Stimulated activated CD8-positive, alpha-beta memory T cell treated with anti-CD3 and anti-CD28 coated beads, Interleukin-7, amount 100 ng/mL, for 4 hours (primary cell): ENCODE results near the gene NDUFS1.
"Not testable (repeated sequence)": the region's sequence is repeated elsewhere in the genome, so short reads cannot be mapped to it uniquely, and the experiment has no call there.

Experiments used
- DNase-seq, 2 donors: peaks; one replicate each; pipeline ENCODE4 v3.0.0-alpha.2; 2020; ENCODE audit warnings: low read depth in 2 of 2

Gene NDUFS1

DNA sequence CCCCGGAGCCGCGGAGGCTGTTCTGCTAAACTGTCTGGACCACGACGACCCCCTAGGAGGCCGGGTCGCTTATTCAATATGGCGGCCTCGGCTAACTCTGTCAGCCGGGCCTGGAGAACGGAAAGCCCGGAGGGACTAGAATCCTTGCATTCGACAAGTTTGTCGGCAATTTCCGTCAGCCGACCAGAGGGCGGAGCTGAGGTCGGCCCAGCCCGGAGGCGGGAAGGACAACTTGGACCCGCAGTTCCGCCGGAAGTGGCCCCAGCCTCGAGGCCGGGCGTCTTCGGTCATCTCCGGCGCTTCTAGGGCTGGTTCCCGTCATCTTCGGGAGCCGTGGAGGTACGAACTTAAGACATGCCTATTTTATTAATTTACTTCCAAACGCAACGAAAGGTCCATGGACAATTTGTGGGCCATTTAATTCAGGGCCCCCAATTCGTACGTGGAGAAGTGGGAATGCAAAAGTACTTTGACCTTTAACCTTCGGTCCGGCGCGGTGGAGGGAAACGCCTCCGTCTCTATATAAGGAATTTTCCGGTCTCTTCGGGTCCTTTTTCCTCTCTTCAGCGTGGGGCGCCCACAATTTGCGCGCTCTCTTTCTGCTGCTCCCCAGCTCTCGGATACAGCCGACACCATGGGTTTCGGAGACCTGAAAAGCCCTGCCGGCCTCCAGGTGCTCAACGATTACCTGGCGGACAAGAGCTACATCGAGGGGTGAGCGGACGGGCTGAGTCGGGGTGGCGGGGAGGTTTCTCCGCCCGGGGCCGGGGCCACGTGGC, at the start of gene NDUFS1, which contains the start of gene EEF1B2:
NDUFS1 (minus strand) TSS at position 99 of the 779 bp plus-strand sequence. CDS start 5,766 bp downstream, outside the sequence.
EEF1B2 (plus strand) TSS at position 550 of the 779 bp plus-strand sequence; CDS start at position 635, 85 bp downstream.
- DNase-seq = peak; percentile 95 to 97

DNA sequence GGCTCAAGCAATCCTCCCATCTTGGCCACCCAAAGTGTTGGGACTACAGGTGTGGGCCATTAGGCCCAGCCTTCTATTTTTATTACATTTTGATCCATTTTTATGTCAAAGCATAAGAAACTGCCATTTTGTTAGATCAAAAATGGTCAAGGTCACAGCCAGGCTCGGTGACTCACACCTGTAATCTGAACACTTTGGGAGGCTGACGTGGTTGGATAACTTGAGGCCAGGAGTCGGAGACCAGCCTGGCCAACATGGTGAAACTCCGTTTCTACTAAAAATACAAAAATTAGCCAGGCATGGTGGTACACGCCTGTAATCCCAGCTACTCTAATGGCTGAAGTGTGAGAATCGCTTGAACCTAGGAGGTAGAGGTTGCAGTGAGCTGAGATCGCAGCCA, 49.7 kb upstream of the NDUFS1 start:
- no peak for DNase-seq

DNA sequence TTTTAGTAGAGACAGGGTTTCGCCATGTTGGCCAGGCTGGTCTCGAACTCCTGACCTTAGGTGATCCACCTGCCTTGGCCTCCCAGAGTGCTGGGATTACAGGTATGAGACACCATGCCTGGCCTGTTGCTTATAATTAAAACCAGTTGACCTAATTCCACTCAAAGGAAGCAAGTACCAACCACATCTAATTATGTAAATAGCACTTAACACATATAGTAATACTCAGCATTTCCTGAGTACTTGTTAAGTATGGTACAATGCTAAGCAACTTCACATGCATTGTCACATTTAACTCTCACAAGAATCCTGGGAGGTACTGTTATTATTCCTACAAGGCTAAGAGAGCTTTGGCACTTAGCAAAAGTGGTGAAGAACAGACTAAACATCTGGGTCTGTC, 48.1 kb upstream of the NDUFS1 start:
- not testable (repeated sequence) for DNase-seq

DNA sequence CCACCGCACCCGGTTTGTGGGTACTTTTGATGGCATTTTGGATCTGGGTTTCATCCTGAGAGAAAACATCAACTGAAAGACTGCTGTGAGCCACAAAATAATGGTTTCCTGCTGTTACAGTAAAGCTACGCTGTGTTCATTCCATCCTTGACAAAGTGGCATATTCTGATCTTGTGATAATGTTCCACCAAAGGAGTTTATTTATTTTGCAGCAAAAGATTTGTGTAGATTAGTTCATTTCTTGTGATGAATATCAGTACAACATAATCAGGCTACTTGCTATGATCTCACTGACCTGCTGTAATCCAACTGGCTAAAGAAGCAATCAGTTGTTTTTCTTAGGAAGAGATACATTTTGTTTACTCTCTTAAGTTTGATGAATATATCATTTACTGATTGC, 45.5 kb upstream of the NDUFS1 start:
- no peak for DNase-seq

DNA sequence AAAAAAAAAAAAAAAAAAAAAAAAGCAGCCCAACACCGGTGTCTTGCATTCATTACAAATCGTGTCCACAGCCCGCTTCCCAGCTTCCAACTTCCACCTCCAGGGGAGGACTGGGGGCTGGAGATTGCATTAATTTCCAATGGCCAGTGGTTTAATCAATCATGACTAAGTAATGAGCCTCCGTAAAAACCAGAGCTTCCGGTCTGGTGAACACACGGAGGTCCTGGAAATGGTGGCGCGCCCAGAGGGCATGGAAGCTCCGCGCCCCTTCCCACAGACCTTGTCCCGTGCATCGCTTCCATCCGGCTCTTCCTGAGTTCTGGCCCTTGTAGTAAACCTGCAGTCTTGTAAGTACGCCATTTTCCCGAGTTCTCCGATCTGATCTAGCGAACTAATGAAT, 44.1 kb upstream of the NDUFS1 start:
- DNase-seq = no peak

DNA sequence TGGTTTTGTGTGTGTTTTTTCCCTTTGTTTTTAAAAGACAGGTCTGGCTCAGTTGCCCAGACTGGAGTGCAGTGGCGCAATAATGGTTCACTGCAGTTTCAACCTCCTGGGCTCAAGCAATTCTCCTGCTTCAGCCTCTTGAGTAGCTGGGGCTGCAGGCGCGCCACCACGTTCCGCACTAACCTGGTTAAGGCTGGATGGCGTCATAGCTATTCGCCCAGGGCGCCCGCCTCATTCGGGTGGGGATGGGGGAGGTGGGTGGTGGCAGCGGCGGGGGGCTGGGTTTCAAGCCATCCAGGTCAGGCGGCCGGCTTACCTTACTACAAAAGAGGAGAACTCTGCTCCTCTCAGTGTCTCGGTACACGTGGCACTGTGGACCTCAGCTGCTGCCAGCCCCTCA, 43.2 kb upstream of the NDUFS1 start:
- no peak for DNase-seq

DNA sequence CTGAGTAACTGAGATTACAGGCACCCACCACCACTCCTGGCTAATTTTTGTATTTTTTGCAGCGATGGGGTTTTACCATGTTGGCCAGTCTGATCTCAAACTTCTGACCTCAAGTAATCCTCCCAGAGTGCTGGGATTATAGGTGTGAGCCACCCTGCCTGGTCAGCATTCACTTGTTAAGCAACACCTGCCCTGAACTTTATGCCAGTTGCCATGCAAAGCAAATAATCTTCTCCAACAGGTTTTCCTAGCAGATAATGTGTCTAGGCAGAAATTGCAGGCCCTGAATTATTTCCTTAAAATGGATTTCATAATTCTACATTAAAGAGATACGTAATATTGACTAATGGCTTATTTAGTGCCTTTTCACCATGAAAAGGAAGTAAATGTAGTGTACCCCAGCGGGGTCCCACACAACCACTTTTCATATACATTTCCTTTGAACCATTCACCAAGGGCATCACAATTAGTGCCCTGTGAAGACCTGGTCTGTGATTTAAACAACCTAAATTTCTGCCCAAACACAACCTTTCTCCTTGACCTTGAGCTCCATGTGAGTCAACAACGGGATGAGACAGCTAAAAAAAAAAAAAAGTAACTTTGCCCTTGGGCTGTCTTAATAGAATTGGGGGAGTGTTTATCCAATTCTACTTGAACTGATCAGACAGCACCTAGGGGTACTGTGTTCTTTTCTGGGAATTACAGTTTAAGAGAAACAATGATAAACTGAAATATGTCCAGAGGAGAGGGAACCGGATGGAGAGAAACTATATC, 42.0 kb upstream of the NDUFS1 start:
- no peak for DNase-seq

DNA sequence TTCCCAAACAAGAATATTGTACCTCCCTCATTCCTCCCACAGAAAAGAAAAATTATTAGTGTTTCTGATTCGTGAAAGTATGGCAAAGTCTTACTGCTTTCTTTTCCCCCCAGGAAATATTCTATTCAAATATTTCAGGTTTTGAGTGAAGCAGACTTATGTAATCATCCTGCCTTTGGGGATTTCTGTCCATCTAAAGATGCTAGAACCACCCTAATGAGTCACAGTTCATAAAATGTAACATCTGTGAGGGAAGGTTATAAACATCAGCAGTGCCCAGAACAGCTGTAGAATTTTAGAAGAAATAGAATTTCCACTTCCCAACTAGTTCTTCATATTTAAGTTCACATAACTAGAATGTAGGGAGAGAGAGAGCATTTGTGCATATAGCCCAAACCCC, 39.4 kb upstream of the NDUFS1 start:
- DNase-seq = no peak

DNA sequence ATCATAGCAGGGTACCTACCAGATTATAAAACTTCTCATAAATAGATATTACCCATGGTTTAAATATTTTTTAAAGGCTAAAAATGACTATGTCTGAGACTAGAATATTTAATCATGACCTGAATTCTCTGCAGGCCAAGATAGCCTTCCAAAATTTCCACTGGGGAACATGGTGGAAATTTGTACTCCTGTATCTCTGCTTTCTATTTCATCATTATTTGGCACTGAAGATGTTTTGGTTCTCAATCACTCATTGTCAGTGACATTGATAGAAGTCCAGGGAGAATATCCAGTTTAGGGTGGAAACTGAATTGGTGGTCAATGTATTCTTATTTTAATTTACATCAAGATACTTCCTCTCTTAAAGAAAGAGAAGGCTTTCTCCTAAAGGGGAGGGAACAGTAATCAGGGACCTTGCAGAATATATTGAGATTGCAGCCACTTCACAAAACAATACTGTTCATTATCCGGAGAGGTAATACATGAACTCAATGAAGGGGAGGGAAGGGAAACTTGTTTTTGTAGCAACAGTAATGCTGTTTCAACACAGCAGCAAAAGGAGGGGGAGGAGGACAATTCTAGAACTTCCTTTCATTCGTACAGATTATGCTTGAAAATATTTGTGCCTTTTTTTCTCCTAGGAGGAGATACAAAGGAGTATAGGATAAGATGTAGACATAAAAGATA, 34.6 kb upstream of the NDUFS1 start:
- DNase-seq = no peak

DNA sequence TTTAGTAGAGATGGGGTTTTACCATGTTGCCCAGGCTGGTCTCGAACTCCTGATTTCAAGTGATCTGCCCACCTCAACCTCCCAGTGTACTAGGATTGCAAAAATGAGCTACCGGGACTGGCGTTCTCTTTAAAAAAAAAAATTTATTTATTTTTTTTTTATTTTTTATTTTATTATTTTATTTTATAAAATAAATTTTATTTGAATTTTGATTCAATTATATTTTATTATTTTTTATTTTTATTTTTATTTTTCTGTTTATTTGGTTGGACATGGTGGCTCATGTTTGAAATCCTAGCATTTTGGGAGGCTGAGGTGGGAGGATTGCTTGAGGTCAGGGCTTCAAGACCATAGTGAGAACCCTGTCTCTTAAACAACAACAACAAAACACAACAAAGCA, 32.9 kb upstream of the NDUFS1 start:
- no peak for DNase-seq

DNA sequence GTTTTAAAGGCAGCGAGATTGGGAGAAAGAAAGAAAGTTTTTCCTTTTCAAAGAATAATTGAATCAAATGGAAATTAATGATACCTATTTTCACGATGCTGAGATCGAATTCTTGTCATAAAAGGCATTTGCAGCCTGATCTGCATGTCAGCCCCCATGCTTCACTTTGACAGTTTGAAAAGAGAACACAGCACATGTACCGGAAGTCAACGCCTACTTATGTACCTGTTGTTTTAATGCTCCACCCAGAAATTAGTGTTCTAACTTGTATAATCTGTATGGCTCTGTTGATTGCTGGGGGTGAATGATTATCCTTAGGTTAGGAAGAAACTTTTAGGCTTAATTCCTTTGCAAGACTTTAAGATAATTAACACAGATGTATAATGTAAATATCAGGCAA, 31.4 kb upstream of the NDUFS1 start:
- no peak for DNase-seq

DNA sequence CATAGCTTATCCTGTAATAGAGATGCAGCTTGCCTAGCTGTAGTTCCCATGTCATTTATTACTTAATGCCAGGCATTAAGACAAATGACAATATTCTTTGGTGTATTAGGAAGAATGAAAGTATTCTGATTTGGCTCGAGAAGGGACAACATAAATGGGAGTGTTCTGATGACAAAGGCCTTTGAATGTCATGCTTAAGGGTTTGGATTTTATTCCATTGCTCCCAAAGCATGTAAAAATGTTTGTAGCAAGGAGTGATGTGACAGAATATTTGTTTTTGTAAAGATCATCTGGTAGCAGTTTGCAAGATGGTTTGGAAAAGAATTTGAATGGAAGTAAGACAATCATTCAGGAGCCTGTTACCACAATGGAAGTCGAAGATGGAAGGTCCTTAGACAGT, 30.9 kb upstream of the NDUFS1 start:
- no peak for DNase-seq

DNA sequence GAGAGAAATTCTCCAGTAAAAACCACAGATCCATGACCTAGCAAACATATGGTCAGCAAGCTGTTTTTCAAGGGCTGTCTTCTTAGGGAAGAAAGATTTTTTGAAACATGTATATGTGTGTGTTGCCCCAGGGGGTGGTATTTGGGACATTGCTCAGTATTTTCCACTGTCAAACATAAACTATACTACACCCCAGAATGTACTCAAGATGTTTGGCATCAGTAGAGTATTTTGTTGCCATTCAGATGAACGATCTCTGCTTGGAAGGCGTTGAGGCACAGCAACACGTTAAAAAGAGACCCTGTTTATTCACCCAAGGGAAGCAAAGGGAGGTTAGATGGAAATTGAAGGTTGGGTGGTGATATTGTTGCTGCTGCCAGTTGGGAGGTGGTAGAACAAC, 30.4 kb upstream of the NDUFS1 start:
- no peak for DNase-seq

DNA sequence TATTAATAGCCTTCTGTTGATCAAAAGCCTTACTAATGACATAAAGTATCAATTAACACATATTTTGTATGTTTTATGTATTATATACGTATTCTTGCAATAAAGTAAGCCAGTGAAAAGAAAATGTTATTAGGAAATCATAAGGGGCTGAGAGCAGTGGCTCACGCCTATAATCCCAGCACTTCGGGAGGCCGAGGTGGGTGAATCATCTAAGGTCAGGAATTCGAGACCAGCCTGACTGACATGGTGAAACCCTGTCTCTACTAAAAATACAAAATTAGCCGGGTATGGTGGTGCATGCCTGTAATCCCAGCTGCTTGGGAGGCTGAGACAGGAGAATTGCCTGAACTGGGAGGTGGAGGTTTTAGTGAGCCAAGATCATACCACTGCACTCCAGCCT, 22.3 kb upstream of the NDUFS1 start:
- DNase-seq = not testable (repeated sequence)

DNA sequence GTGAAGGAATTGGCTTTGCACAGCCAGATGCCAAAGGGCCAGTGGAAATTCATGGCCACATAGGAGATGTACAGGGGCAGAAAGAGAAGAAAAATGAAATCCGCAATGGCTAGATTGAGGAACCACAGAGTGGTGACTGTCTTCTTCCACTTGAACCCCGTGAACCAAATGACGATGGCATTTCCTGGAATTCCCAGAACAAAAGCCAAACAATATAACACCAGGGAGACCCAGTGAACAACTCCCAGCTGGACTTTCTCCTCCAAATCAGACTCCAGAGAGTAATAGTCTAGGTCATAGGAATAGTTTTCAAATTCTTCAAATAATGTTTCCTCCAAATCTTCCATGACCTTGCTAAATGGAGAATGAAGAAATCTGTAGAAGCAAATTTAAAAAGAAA, 17.7 kb upstream of the NDUFS1 start:
- no peak for DNase-seq

DNA sequence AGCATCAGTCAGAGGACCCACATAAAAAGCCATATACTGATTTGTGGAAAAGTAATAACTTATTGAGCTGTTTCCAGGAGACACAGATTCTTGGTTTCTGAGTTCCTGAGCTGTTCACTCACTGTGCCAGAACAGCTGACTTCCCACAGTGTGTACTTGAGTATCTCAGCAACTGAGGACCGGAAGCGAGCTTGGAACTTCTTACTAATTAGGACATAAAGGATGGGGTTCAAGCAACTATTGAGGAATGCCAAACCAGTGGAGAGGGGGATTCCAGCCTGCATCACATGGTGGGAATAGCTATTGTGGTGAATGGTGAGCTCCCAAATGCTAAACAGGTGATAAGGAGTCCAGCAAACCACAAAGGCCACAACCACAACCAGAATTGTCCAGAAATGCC, 16.9 kb upstream of the NDUFS1 start:
- DNase-seq = no peak

DNA sequence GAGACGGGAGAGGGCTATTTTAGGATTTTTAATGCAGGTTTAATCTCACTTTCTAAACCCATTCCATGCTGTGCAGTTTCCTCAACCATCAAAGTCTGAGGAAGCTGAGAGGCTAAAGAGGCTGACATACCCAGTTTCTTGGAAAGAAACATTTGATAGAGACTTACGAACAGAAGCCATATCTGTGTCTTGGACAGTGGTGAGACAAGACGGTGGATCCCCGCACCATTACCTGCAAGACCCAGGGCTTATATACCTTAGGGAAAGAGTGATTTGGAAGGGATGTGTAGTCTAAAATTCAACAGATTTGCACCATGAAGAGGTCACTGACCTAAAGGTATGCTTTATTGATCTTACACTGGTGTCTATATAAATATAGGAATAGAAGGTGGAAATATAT, 13.9 kb upstream of the NDUFS1 start:
- DNase-seq = no peak

DNA sequence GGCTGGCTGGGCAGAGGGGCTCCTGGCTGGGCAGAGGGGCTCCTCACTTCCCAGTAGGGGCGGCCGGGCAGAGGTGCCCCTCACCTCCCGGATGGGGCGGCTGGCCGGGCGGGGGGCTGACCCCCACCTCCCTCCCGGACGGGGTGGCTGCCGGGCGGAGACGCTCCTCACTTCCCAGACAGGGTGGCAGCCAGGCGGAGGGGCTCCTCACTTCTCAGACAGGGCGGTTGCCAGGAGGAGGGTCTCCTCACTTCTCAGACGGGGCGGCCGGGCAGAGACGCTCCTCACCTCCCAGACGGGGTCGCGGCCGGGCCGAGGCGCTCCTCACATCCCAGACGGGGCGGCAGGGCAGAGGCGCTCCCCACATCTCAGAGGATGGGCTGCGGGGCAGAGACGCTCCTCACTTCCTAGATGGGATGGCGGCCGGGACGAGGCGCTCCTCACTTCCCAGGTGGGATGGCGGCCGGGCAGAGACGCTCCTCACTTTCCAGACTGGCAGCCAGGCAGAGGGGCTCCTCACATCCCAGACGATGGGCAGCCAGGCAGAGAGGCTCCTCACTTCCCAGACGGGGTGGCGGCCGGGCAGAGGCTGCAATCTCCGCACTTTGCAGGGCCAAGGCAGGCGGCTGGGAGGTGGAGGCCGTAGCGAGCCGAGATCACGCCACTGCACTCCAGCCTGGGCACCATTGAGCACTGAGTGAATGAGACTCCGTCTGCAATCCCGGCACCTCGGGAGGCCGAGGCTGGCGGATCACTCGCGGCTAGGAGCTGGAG, 12.6 kb upstream of the NDUFS1 start:
- DNase-seq = not testable (repeated sequence)

DNA sequence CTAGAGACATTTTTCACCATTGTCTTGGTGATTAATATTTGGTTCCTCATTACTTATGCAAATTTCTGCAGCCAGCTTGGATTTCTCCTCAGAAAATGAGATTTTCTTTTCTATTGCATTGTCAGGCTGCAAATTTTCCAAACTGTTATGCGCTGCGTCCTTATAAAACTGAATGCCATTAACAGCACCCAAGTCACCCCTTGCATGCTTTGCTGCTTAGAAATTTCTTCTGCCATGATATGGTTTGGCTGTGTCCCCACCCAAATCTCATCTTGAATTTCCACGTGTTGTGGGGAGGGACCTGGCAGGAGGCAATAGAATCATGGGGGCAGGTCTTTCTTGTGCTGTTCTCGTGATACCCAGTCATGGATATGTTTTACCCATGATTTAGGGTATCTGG, 9.0 kb upstream of the NDUFS1 start:
- not testable (repeated sequence) for DNase-seq

DNA sequence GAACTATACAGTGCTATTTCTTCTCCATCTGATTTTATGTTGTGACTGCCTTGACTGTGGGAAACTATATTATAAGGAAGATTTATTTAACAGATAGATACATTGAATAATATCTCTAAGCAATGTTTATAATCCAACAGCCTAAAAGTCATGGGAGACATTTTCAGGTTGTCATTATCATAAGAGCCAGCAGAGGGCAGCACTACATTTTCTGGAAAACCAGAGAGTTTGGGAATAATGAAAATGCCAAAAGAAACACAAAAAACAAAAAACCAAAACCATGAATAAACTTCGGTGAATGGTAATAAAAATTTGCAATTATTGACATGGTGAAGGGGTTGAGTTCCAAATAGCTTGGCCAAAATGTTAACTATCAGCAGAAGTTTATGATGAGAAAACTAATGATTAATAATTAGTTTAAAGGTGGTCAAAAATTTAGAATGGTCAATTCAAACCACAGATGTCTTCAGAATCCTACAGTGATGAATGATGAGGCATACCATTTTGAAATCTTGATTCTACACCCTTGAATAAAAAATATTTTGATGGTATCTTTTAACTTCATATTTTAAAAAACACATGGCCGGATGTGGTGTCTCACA, 5.1 kb upstream of the NDUFS1 start:
- DNase-seq = no peak

DNA sequence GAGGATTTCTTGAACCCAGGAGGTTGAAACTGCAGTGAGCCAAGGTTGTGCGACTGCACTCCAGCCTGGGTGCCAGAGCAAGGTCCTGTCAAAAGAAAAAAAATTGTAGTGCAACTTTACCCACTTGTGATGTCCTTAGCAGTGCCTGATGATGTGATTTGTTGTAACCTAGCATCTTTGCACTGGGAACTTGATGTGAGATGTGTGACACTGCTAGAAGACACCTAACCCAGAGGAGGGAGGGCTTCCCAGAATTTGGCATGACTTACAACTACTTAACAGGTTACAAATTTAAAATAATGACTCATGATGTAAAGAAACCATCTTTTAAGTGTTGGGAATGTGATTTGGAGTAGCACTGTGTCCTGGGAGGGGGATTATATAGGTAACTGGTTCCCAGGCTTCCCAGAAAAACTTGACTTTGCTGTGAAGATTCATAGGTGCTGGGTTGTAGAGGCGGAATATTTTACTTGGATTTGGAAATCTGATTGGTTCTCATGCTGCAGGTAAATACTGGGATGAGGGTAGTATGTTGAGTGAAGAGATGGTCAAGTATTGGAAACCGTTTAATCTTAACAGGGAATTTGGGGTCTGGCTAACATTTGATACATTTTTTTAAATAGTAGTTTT, 4.1 kb upstream of the NDUFS1 start:
- no peak for DNase-seq
